Breast epithelium (tissue), 3 donors: ENCODE measurements around the gene PURA.

Source experiments
- CTCF ChIP-seq, 3 donors: fragments of 450-650 bp; IDR thresholded peaks; one replicate each; pipeline ENCODE4 v1.5.1; 2016 to 2017; ENCODE audit warnings: antibody characterized with exemption in 3 of 3, mild to moderate bottlenecking in 3 of 3, moderate library complexity in 3 of 3
- POLR2A ChIP-seq: fragments of 450-650 bp; IDR thresholded peaks from one replicate; pipeline ENCODE4 v1.6.1; 2016; ENCODE audit warnings: antibody characterized with exemption, mild to moderate bottlenecking, moderate library complexity
- POLR2AphosphoS5 ChIP-seq, 3 donors: sonication (generic); formaldehyde crosslinking; IDR thresholded peaks; one replicate each; pipeline ENCODE4 v1.6.1; 2017; ENCODE audit warnings: antibody characterized with exemption in 3 of 3

- no peak for TF ChIP-seq CTCF (IDR thresholded peaks at IDR 0.05)
- TF ChIP-seq POLR2A = no peak
- no peak for TF ChIP-seq POLR2AphosphoS5 (IDR thresholded peaks at IDR 0.05)
Measured at GRCh38 chr5:140093179-140093578, 20.7 kb upstream of the PURA start.
